Lung (tissue), 12 donors: Measurements from ENCODE around the gene PASD1. TPM values are rescaled to one million over a fixed set of nuclear protein-coding genes. Genes with fewer than 3 reads are reported as not detected.

Experiments
- ATAC-seq: fragments of 200-7000 bp; cut with Tn5 transposase; one replicate; pipeline ENCODE4 v1.9.1; 2020; ENCODE audit warnings: moderate number of reproducible peaks; ENCODE audit not compliant: insufficient read depth, low FRiP score
- DNase-seq, 3 donors: peaks; one replicate each; pipeline ENCODE4 v3.0.0-alpha.2; 2013 to 2017
- H3K27ac ChIP-seq, 2 donors: one replicate each; pipeline ENCODE4 v1.5.1; 2013; ENCODE audit warnings: mild to moderate bottlenecking in 2 of 2, moderate library complexity in 2 of 2, control low read depth in 1 of 2, inconsistent platforms in 1 of 2, low read depth in 1 of 2, low read length in 1 of 2
- H3K27me3 ChIP-seq, 3 donors: one replicate each; pipeline ENCODE4 v1.5.1; 2013; ENCODE audit warnings: low read length in 2 of 3; ENCODE audit not compliant: control insufficient read depth in 3 of 3, insufficient read depth in 3 of 3
- H3K36me3 ChIP-seq, 4 donors: one replicate each; pipeline ENCODE4 v1.5.1; 2013; ENCODE audit warnings: low read length in 4 of 4, mild to moderate bottlenecking in 1 of 4, moderate library complexity in 1 of 4; ENCODE audit not compliant: control insufficient read depth in 4 of 4, insufficient read depth in 4 of 4
- H3K4me1 ChIP-seq, 5 donors: one replicate each; pipeline ENCODE4 v1.5.1; 2013; ENCODE audit warnings: low read length in 5 of 5, mild to moderate bottlenecking in 2 of 5, moderate library complexity in 1 of 5; ENCODE audit not compliant: control insufficient read depth in 5 of 5, insufficient read depth in 5 of 5
- H3K4me3 ChIP-seq: one replicate; pipeline ENCODE4 v1.5.1; 2013; ENCODE audit warnings: mild to moderate bottlenecking, control low read depth, moderate library complexity
- H3K9ac ChIP-seq, 2 donors: one replicate each; pipeline ENCODE4 v1.5.1; 2013; ENCODE audit warnings: low read length in 2 of 2, control low read depth in 1 of 2; ENCODE audit not compliant: insufficient read depth in 1 of 2
- H3K9me3 ChIP-seq, 4 donors: one replicate each; pipeline ENCODE4 v1.5.1; 2013; ENCODE audit warnings: low read length in 3 of 4, mild to moderate bottlenecking in 1 of 4, moderate library complexity in 1 of 4; ENCODE audit not compliant: control insufficient read depth in 4 of 4, insufficient read depth in 3 of 4
- CTCF ChIP-seq: IDR thresholded peaks from 2 replicates; pipeline ENCODE4 v1.5.1; 2012; ENCODE audit warnings: mild to moderate bottlenecking; ENCODE audit errors: control extremely low read depth, extremely low read depth
- WGBS, 2 donors: extraction: QIAGEN DNeasy Blood & Tissue Kit; methylation state at CpG; one replicate each; pipeline ENCODE4 v1.1.7; 2013; 5-methylcytosine and 5-hydroxymethylcytosine counted together
- polyA plus RNA-seq, 2 donors: library from polyadenylated mRNA; stranded (reverse); fragments of 200-250 nt; gene quantifications; one replicate each; pipeline ENCODE4 v1.2.1, GENCODE V29; 2013
- total RNA-seq, 2 donors: library from RNA; depleted of rRNA in 1 of 2; stranded (reverse); fragments of >200 nt in 1 of 2; gene quantifications; one replicate each; pipeline ENCODE4 v1.2.1, GENCODE V29; 2014 to 2021
- donor health status: control.
- donor health status: control.
- donor health status: Bipolar disorder and iron deficiency.
- donor health status: healthy.
- donor health status: DM: yes; HTN: yes; CAD: no.

The PASD1 gene
- total and polyA plus RNA-seq, 4 donors = not detected

DNA sequence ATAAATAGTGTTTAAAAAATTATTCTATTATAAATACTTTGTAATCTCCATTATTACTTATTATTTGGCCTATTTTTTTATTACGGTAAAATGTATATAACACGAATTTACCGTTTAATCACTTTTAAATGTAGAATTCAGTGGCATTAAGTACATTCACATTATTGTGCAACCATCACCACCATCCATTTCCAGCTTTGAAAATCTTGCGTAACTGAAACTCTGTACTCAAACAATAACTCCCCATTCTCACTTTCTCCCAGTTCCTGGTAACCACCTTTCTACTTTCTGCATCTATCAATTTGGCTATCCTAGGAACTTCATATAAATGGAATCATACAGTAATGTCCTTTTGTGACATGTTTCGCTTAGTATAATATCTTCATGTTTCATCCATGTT lies 45.7 kb downstream of the PASD1 start:
- H3K27me3 ChIP-seq = no peaks in the 10 kb centered on the region
- H3K27ac ChIP-seq = no peak overlapping the region
- WGBS, 2 donors = 74 to 92% methylated on average over 5 of the region's 5 CpGs
- no peak overlapping the region for H3K4me3 ChIP-seq
- no peak for TF ChIP-seq CTCF
- DNase-seq (no peak), ATAC-seq (no peak)
- H3K9ac ChIP-seq = no peak overlapping the region
- no peaks in the 10 kb centered on the region for H3K9me3 ChIP-seq
- H3K36me3 ChIP-seq = no peaks in the 10 kb centered on the region
- H3K4me1 ChIP-seq = no peaks in the 10 kb centered on the region

DNA sequence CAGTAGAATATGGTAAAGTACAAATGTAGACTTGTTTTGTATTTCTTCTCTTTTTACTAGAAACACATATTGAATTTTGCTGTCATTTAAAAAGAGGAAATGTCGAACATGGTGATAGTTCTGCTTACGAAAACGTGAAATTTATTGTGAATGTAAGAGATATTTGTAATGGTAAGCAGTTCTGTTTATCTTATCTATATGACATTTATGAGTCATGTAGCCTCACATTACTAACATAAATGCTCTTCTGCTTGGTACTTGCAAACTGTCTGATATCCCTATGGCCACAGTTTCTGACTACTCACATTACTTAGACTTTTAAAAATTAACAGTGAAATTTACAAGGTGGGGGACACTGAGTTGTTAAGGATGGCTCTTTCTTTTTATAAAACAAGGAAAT lies 57.9 kb downstream of the PASD1 start:
- no peak for DNase-seq
- H3K4me3 ChIP-seq = no peak overlapping the region
- H3K27ac ChIP-seq = no peak overlapping the region
- H3K9me3 ChIP-seq = no peaks in the 10 kb centered on the region
- ATAC-seq = no peak
- H3K27me3 ChIP-seq = peaks cover 0 to 5% (median 2%) of the 10 kb centered on the region in 3 donors
- no peak for TF ChIP-seq CTCF
- no peaks in the 10 kb centered on the region for H3K4me1 ChIP-seq
- no peaks in the 10 kb centered on the region for H3K36me3 ChIP-seq
- WGBS, 2 donors = 55 to 66% methylated on average over 3 of the region's 3 CpGs
- H3K9ac ChIP-seq = no peak overlapping the region

DNA sequence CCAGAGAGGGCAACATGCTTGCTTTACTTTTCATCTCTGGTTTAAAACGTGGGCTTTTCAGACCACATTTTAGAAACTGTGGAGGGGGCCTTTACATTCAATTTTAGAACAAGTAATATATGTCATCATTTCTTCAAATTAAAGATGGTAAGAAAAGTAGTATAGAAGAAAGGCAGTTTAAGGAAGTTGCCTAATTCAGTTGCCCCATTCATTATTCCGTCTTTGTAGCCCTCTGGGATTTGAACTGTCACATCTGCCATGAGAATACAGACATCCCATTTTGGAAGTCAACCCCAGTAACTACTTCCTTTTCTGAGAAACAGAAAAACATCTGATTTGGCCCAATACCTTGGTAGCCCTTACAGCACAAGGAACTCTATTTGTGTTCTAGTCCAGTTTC lies 61.2 kb downstream of the PASD1 start:
- H3K4me1 ChIP-seq = no peaks in the 10 kb centered on the region
- peaks cover 0 to 5% (median 0%) of the 10 kb centered on the region in 3 donors for H3K27me3 ChIP-seq
- no peak overlapping the region for H3K4me3 ChIP-seq
- no peak for TF ChIP-seq CTCF
- H3K9ac ChIP-seq = no peak overlapping the region
- ATAC-seq (no peak), DNase-seq (no peak)
- H3K36me3 ChIP-seq = no peaks in the 10 kb centered on the region
- 45 to 46% methylated on average over 2 of the region's 2 CpGs for WGBS, 2 donors
- H3K9me3 ChIP-seq = no peaks in the 10 kb centered on the region
- H3K27ac ChIP-seq = no peak overlapping the region

DNA sequence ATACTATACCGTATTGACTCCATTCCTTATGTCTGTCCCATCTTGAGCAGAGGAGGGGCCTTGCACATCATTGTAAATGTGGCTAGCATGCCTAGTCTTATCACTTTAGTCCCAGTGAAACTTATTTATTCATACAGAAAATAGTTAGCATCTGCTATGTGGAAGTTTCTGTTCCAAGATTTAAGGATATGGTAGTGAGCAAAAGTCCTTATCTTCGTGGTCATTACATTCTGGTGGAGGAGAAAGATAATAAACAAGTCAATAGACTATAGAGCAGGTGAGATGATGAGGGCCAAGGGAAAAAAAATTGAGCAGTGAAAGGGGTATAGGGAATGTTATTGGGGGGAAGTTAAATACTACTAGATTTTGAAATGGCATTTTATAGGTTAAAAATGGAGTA lies 68.3 kb downstream of the PASD1 start:
- 68 to 96% methylated on average over 2 of the region's 2 CpGs for WGBS, 2 donors
- no peak for TF ChIP-seq CTCF
- H3K36me3 ChIP-seq = no peaks in the 10 kb centered on the region
- no peaks in the 10 kb centered on the region for H3K4me1 ChIP-seq
- ATAC-seq (no peak), DNase-seq (no peak)
- H3K27ac ChIP-seq = no peak overlapping the region
- H3K9ac ChIP-seq = no peak overlapping the region
- H3K27me3 ChIP-seq = peaks cover 0 to 2% (median 0%) of the 10 kb centered on the region in 3 donors
- H3K4me3 ChIP-seq = no peak overlapping the region
- no peaks in the 10 kb centered on the region for H3K9me3 ChIP-seq
